Measurements from ENCODE around the gene SIL1.
"Not testable (repeated sequence)": the region's sequence is repeated elsewhere in the genome, so short reads cannot be mapped to it uniquely, and the experiment has no call there.

Gene SIL1

DNA sequence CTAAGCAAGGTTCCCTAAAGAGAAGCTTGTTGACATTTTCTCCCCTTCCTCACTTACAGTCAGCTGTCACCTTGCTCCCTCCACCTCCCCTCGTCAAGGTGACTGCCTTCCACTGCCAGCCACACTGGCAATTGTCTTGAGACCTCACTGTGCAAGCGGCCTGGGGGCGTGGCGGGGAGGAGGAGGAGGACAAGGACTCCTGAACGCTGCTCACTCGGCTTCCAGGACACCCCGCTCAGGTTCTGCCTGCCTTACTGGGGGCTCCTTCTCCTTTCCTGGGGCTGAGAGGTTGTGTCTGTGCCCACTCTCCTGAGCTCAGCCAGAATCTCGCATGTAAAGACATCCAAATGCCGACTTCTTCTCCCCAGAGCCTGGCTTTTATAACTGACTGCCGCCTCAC is 262.7 kb downstream of the SIL1 start:
- no peak for DNase-seq

DNA sequence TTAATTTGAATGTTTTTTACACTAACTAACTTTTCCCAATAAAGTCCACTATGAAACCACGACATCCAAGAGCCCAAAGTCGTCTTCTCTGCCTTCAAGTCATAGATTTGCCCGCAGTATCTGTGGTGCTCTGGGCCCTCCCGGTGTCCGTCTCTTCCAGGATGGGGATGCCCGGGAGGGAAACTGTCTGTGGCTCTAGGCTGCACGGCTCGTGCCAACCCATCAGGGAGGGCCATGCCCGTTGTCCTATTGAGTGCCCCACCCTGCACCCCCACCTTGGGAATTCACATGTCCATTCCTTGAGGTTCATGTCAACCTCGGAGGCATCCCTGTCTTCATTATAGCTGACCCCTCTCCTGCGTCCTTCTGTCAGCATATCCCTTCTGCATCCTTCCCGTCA is 263.2 kb downstream of the SIL1 start:
- no peak for DNase-seq

DNA sequence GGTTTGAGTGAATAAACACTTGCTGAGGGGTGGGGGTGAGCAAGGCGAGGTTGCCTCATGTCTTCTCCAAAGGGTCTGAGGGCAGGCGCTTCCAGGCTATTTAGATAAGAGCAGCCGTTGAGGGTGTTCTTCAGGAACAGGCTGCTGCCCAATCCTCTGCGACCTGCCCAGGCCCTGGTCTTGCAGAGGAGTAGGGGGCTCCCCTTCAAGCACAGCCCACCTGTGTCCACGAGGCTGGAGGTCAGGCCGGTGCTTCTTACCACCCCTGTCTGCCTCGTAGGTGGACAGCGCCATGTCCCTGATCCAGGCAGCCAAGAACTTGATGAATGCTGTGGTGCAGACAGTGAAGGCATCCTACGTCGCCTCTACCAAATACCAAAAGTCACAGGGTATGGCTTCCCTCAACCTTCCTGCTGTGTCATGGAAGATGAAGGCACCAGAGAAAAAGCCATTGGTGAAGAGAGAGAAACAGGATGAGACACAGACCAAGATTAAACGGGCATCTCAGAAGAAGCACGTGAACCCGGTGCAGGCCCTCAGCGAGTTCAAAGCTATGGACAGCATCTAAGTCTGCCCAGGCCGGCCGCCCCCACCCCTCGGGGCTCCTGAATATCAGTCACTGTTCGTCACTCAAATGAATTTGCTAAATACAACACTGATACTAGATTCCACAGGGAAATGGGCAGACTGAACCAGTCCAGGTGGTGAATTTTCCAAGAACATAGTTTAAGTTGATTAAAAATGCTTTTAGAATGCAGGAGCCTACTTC is 264.5 kb downstream of the SIL1 start:
- DNase-seq: no peak

DNA sequence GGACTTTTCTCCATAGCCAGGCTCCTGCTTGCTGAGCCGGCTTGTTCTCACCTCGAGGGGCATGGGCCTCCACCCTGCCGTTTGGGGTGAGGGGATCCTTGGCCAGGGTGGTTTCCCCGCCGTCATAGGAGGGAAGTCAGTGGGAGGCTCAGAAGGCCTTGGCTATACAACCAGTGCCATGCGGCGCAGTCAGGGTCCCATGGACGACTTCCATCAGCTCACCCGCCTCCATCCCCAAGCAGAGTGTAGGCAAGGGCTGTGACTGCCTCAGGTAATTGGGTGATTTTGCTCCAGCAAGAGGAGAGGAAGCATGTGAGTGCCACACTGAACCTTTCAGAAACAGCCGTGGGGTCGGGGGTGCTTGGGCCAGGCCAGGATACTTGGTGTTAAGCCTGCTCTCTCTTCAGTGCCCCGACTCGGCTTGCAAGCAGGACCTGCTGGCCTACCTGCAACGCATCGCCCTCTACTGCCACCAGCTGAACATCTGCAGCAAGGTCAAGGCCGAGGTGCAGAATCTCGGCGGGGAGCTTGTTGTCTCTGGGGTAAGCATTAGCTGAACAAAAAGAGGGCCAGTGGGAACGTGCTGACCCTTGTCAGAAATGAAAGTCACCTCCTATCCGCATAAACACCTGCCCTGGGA is 265.9 kb downstream of the SIL1 start:
- DNase-seq: no peak

DNA sequence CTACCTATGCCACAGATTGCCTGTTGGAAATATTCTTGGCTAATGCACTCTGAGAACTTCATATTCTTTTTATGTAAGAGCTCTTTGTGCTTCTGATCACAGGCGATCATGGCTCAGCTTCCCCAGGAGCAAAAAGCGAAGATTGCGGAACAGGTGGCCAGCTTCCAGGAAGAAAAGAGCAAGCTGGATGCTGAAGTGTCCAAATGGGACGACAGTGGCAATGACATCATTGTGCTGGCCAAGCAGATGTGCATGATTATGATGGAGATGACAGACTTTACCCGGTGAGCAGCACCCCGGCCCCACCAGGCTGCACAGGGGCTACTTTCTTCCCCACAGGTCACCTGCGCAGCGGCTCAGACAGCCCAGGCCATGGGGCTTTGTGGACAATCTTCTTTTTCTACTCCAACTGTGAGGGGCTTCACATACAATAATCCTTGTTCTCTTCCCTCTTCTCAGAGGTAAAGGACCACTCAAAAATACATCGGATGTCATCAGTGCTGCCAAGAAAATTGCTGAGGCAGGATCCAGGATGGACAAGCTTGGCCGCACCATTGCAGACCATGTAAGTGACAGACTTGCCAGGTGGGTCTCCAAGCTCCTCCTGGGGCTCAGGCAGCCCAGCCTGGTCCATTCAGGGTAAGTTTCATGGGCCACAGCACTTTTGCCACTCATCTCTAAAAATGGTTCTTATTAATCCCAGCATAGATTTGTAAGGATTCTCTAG is 267.6 kb downstream of the SIL1 start:
- DNase-seq: no peak

DNA sequence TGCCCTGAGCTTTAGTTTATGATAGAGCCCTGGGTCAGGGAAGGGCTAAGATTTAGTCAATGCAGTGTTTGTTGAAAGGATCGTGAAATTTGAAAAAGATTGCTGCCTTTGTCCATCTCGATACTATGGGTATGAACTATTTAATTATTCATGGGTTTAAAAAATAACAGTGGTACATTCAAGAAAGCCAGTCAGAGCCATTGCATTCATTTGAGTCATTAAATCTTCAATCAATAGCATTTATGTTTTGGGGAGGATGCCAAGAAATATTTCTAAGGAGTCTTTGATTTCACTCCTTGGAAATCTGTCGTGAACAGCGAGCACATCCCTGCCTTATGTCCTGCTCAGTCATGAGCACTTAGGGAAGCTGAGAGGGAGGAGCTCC is 268.6 kb downstream of the SIL1 start:
- DNase-seq: no peak

DNA sequence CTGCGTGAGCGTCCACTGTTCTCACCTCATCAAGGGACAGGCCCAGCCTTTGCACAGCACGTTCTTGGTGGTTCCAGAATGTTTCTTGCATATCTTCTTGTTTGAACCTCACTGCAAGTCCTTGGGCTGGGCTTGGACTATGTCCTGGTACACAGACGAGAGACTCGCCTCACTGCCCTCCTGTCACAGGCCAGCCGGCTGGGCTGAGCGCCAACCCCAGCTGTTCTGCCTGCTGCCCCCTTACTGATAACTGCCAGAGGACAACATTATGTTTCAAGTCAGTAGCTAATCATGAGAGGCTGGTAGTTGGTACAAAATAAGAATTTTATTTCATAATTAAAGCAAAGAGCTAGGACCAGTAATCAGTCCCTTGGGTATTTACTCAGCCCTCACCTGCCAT is 270.2 kb downstream of the SIL1 start:
- DNase-seq: no peak

DNA sequence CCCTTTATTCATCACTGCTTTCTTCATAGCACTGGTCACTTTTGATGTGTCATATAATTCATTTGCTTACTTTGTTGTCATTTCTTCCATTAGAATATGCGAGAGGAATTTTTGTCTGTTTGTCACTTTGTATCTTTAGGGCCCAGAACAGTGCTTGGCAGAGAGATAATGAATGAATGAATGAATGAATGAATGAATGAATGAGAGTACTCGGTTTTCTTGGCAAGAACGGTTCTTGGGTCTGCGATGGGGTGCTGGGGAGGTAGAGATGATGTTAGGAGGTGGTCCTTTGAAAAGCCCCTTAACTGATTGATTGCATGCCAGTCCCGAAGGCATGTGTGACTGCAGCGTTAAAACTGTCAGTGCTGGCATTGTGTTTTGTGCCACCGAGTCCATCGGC is 270.6 kb downstream of the SIL1 start:
- no peak for DNase-seq

DNA sequence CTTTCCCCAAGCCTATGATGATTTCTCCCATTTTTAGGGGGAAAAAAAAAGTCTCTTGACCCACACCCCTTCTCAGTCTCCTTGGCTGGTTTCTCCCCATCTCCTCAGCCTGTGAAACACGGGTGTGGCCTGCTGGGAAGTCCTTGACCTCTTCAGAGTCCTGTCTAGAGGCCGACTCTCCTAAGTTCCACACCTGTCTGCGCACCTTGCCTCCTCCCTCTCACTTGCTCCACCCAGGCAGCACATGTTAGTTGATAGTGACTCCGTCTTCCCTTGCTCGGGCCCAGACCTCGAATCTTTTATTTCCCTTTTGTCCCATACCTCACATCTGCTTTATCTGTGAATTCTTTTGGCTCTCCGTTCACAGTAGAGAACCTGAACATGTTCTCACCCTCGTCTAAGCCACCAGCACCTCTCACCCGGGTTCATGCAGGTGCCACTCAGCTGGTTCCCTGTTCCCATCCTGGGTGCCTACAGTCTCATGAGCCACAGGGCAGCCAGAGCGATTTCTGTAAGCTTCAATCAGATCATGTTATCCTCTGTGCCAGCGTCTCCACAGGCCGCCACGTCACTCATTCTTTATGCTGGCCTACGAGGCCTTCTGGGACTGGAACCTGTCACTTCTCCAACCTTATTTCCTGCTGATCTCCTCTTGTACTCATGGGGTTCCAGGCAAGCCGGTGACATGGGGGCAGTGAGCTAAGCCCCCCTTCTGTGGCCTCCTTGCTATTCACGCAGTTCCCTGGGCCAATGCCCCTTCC is 271.3 kb downstream of the SIL1 start:
- no peak for DNase-seq

DNA sequence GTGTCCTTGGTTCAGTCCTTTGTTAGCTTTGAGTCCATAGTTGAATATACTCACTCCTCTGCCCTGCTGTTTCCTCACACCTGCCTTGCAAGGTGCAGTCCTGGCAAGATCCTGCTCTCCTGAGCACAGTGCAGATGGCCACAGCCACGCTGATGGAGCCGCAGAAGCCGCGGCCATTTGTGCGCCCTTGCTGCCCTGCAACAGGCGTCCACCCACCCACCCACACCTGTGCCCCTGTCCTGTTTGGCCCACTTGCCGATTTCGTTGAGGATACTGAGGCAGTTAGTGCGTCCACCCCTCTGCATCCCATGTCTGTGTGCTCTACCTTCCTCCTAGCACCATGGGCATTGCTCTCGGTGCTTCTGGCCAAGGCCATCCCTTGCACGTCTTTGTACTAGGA is 271.9 kb downstream of the SIL1 start:
- DNase-seq: no peak

DNA sequence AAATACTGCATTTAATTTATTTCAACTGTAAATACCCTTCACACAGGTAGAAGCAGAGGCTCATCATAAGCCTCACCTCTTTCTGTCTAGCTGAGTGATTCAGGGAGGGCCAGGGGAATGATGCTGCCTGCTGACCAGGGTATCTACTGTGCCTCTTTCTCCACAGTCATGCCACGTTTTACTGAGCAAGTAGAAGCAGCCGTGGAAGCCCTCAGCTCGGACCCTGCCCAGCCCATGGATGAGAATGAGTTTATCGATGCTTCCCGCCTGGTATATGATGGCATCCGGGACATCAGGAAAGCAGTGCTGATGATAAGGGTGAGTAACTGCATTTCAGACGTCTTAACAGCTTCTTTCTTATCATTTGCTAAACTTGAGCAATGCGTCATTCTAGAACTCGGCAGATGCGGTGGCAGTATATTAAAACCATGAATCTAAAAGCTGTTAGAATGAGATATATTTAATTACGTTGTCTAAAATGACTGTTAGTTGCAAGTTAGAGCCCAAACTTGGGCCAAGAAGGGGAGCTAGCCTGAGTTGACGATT is 273.0 kb downstream of the SIL1 start:
- no peak for DNase-seq

DNA sequence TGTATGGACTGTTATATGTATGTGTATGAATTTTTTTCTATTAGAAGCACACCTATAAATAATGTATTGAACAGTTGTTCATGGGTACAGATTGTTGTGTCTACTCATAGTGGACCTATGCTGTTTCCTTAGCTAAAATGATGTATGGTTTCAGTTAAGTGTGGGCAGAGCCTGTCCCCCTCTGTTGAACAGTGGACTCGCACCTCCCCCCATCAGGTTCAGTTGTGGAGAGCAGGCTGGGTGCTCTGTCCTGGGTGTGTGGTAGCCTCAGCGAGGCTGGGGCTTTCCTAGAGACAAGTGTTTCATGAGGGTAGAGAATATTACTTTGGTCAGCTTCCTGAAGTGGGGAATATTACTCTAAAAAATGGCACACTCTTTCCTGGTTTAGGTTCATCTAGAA is 275.7 kb downstream of the SIL1 start:
- no peak for DNase-seq

DNA sequence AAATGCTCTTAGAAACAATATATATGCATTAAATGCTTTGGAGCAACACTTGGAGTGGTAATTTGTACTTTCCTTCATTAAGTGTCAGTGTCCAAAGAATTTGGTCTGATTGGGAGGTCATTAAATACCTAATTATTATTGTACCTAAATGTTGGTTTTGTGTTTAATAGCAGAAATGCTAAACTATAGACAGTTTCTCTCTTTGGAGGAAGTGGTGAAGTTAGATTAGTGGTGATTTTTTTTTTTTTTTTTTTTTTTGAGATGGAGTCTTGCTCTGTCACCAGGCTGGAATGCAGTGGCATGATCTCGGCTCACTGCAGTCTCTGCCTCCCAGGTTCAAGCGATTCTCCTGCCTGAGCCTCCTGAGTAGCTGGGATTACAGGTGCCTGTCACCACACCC is 276.8 kb downstream of the SIL1 start:
- DNase-seq: not testable (repeated sequence)

DNA sequence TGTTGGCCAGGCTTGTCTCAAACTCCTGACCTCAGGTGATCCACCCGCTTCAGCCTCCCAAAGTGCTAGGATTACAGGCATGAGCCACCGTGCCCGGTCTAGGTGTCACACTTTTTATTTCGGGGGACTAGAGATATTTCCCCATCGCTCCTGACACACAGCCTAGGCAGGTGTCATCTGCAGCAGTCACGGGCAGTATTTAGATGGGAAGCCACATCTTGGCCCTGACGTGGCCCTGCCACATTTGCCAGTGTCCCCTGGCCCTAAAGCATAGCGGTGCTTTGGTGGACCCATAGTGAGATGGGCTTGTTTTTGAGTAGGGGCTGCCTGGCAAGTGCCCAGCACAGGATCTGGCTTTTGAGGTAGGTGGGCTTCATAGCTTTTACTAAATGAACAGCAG is 278.0 kb downstream of the SIL1 start:
- DNase-seq: no peak

DNA sequence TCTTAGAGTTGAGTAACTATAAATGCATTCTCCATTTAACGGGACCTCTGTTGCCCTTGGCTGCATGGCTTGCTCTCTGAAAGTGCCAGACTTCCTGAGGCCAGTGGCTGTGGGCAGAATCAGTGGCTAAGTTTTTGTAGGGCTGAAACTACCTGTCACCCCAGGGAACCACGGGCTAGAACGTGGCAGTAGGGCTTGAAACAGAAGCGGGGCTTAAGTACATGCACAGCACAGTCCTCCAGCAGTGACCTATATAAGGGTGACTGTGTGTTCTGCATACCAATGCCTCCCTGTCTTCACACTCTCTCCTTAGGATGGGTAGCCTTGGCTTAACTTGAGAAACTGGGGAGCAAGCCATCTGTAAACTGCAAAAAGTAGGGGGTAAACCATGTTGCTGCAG is 279.5 kb downstream of the SIL1 start:
- no peak for DNase-seq

DNA sequence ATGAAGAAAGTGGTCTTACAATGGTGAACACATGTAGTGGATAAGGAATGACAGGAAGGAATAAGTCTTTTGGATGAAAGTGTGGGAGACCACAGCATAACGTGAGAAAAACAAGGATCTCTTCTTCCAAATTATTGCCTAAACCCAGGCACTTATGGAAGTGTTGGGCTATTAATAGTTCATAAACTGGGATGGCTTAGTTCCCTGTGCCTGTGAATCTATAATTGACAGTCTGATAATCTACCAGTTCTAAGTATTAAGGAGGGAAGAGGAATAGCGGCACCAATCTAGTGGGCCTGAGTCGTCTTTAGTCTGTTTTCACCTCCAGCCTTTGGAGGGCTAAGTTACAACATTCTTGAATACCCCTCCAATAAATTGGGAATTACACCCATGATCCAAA is 283.8 kb downstream of the SIL1 start:
- DNase-seq: no peak

DNA sequence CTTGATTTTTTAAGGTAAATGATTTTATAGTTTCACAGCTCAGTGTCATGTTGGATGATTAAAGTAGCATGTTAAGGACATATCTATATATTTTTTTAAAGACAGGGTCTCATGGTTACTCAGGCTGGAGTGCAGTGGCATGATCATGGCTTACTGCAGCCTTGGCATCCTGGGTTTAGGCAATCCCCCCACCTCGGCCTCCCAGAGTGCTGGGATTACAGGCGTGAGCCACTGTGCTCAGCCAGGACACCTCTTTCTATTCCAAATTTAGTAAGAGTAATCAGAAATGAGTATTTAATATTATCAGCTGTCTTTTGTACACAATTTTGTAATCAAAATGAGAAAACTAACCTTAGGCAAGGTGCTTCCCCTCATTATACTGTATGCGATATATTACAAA is 284.4 kb downstream of the SIL1 start:
- DNase-seq: no peak

DNA sequence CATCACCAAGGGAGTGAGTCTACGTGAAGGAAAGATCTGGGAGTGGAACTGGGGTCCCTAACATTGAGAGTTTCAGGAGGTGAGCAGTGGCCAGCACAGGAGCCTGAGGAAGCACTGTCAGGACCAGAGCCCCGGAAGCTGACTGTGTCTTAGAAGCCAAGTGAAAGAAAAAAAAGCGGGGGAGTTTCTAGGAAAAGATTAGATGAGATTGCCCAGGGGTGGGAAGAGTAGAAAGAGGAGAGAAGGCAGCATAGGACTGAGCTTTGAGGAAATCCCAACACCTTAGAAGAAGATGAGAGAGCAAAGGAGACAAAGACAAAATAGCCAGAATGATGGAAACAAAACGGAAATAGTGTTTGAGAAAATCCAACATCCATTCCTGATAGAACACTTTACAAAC is 286.1 kb downstream of the SIL1 start:
- DNase-seq: no peak

DNA sequence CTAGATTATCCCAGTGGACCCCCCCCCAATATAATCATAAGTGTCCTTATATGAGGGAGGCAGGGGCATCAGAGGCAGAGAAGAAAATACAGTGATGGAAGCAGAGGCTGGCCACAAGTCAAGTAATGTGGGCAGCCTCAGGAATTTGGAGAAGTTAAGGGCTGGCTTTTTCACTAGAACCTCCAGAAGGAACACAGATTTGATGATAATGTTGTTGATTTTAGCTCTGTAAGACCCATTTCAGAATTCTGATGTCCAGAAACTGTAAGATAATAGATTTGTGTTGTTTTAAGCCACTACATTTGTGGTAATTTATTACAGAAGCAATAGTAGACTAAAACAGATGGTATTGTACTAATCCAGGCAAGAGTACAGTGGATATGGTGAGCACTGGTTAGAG is 286.7 kb downstream of the SIL1 start:
- no peak for DNase-seq

DNA sequence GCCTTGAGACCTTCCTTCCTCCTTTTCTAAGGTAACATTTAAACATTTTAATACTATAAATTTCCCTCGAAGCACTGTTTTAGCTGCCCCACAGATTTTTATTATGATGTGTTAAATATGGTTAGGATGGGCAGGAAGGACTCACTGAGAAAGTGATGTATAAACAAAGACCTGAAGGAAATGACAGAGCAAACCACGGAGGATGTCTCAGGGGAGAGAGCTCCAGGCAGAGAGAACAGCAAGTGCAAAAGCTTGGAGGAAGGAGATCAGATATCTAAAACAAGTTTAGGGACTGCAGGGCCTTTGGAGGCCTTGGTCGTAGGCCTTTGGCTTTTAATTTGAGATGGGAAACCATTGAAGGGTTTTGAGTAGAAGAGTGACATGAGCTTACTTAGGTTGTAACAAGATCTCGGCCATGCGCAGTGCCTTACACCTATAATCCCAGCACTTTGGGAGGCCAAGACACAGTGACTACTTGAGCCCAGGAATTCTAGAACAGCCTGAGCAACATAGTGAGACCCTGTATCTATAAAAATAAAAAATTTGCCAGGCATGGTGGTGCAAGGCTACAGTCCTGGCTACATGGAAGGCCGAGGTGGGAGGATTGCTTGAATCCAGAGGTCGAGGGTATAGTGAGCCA is 287.5 kb downstream of the SIL1 start:
- no peak for DNase-seq

DNA sequence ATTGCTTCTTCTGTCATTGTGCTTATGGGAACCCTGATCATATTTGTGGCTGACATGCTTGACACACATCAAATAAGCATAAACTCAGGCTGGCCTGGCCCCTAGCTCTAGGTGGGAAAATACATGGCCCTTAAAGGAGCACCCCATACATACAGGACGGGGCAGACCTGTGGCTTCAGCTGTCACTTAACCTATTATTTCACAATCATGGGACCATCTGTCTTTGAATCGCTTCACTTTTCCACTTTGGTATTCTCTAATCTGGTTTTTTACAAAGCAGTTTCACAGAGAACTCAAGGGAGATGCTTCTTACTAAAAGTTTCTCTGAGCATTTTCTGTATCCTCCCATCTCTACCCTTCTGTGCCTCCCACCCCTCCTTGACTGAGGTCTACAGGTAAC is 288.4 kb downstream of the SIL1 start:
- DNase-seq: no peak

DNA sequence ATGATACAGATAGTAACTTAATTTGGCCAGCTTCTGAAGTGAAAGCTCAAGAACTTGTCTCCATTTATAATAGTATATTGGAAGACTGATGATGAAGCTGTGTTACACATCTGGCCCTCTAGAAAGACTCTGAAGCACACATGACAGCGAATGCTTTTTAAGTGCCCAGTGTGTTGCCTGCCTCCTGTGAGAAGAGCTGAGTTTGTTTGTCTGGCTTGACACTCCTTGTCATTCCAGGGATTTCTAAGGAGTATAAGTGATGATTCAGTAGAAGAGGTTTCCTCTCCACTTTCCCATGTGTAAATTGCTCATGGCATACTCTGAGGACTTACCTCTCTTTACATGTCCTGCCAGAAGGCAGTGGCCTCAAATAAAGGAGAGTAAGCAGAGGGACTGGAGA is 292.6 kb downstream of the SIL1 start:
- no peak for DNase-seq
